Lower leg skin (tissue), 4 donors: ENCODE results near the gene PTPRN2. TPM values are rescaled to one million over a fixed set of nuclear protein-coding genes. Genes with fewer than 3 reads are reported as not detected.

Experiments
- DNase-seq, 2 donors: peaks; one replicate each; pipeline ENCODE4 v3.0.0-alpha.2; 2019; ENCODE audit warnings: low spot score in 2 of 2
- H3K4me3 ChIP-seq: fragments of 200-600 bp; sonication (generic); 2 replicates; pipeline ENCODE4 v1.5.1; 2017; ENCODE audit warnings: mild to moderate bottlenecking, low read depth; ENCODE audit not compliant: poor library complexity, severe bottlenecking
- POLR2A ChIP-seq, 2 donors: fragments of 450-650 bp; IDR thresholded peaks; one replicate each; pipeline ENCODE4 v1.6.1; 2016 to 2017; ENCODE audit warnings: antibody characterized with exemption in 2 of 2, mild to moderate bottlenecking in 1 of 2, moderate library complexity in 1 of 2
- WGBS, 2 donors: methylation state at CpG; one replicate each; pipeline ENCODE4 v1.1.5; 2018; 5-methylcytosine and 5-hydroxymethylcytosine counted together
- intact Hi-C: fragments of 100-400 bp; cut with DNase I; formaldehyde crosslinking; loops from one replicate; pipeline ENCODE4 v1.15.0; 2023; ENCODE audit warnings: low total_unique reads
- total RNA-seq, 4 donors: library from RNA; depleted of rRNA; stranded (reverse); fragments of >200 nt; gene quantifications; one replicate each; pipeline ENCODE4 v1.1.0, GENCODE V29; 2016
- TF ChIP-seq, protein P1 (sequence below), 3 donors: fragments of 450-650 bp; IDR thresholded peaks; one replicate each; pipeline ENCODE4 v1.5.1; 2016; ENCODE audit warnings: antibody characterized with exemption in 3 of 3, mild to moderate bottlenecking in 3 of 3, moderate library complexity in 2 of 3

Gene PTPRN2
- total RNA-seq, 4 donors from 2014 or later = 0.11 to 1.6 (median 0.92) TPM

DNA sequence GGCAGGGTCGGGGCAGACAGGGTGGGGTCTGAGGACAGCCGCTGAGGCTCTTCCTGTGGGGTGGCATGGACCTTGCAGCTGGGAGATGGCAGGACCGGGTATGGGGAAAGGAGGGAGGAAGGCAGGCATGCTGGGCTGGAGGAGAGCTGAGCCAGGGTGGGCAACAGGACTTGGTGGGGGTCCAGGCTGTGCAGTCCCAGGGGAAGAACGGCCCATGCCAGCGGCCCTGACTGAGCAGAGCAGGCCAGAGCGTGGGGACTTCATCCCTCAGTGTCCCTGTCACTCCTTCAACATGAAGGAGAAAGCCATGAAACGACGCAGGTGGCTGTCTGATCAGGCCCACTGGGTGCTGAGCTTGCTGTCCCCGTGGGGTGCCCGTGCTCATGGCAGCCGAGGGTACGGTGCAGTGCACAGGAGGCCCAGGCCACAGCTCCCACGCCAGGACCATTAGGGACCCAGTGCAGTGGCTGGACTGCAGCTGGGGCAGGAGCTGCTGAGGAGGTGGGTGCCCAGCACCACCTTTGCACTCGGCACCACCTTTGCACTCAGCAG, 519.6 kb downstream of the PTPRN2 start:
- WGBS, 2 donors = 88 to 91% methylated on average over 14 of the region's 14 CpGs

GRCh38 chr7:158067219-158067930, 520.2 kb downstream of the PTPRN2 start:
- no peak for DNase-seq
- WGBS, 2 donors = 75 to 80% methylated on average over 27 to 28 of the region's 28 CpGs
- no peak overlapping the region for H3K4me3 ChIP-seq
- intact Hi-C loops = no loop called here
- TF ChIP-seq, protein P1, sequence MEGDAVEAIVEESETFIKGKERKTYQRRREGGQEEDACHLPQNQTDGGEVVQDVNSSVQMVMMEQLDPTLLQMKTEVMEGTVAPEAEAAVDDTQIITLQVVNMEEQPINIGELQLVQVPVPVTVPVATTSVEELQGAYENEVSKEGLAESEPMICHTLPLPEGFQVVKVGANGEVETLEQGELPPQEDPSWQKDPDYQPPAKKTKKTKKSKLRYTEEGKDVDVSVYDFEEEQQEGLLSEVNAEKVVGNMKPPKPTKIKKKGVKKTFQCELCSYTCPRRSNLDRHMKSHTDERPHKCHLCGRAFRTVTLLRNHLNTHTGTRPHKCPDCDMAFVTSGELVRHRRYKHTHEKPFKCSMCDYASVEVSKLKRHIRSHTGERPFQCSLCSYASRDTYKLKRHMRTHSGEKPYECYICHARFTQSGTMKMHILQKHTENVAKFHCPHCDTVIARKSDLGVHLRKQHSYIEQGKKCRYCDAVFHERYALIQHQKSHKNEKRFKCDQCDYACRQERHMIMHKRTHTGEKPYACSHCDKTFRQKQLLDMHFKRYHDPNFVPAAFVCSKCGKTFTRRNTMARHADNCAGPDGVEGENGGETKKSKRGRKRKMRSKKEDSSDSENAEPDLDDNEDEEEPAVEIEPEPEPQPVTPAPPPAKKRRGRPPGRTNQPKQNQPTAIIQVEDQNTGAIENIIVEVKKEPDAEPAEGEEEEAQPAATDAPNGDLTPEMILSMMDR (IDR thresholded peaks at IDR 0.05) = no peak
- no peak for TF ChIP-seq POLR2A (IDR thresholded peaks at IDR 0.05)

More for the DNA sequence above, 519.6 kb downstream of the PTPRN2 start:
- H3K4me3 ChIP-seq = no peak overlapping the region
- DNase-seq = no peak
- intact Hi-C loops = no loop called here
- TF ChIP-seq, protein P1 (IDR thresholded peaks at IDR 0.05) = no peak
- TF ChIP-seq POLR2A (IDR thresholded peaks at IDR 0.05) = no peak

DNA sequence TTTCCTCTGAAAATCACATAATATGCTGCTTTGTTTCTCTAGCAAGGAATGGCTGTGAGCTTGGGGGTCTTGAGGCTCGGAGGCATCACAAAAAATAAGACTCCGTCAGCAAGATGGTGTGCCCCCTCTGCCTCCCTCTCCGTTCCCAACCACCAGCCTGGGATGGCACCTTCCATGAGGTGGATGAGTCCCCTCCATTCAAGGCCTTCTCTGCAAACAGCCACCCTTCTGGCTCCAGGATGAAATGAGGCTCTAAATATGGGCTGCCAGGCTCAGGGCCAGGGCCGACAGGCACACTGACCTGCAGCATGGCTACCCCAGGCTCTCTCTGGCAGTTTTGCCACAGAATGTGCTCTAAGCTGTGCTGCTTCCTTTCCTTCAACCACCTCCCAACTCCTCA, 521.5 kb downstream of the PTPRN2 start:
- no peak for DNase-seq
- no peak overlapping the region for H3K4me3 ChIP-seq
- WGBS, 2 donors = 77 to 83% methylated on average over 4 of the region's 4 CpGs
- TF ChIP-seq, protein P1 (IDR thresholded peaks at IDR 0.05) = no peak
- TF ChIP-seq POLR2A (IDR thresholded peaks at IDR 0.05) = no peak
- intact Hi-C loops = no loop called here

GRCh38 chr7:158065340-158065739, 522.3 kb downstream of the PTPRN2 start:
- WGBS, 2 donors = 65 to 73% methylated on average over 12 of the region's 12 CpGs
- no peak for TF ChIP-seq POLR2A (IDR thresholded peaks at IDR 0.05)
- TF ChIP-seq, protein P1 (IDR thresholded peaks at IDR 0.05) = no peak
- intact Hi-C loops = no loop called here
- no peak overlapping the region for H3K4me3 ChIP-seq
- DNase-seq = no peak

DNA sequence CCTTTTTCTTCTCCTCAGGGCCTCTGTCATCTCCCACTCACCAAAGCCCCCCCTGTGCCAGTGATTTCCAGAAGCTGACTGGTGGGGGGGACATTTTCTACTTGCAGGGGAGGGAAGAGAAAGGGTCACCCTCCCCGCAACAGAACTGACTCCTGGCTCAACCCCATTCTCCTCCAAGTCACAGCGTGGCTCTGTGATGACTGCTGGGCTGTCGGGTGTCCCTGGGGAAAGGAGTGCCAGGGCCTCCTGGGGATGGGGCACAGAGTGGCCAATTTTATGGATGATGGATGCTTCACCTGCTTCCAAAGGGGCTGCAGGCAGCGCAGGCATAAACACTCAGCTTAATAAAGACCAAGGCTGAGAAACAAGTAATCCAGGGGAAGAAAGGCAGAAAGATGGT, 523.0 kb downstream of the PTPRN2 start:
- WGBS, 2 donors = 79 to 83% methylated on average over 4 of the region's 4 CpGs

More for the DNA sequence above, 523.0 kb downstream of the PTPRN2 start:
- intact Hi-C loops = no loop called here
- no peak for DNase-seq
- H3K4me3 ChIP-seq = no peak overlapping the region
- TF ChIP-seq, protein P1 (IDR thresholded peaks at IDR 0.05) = no peak
